Measurements from ENCODE around the gene TMCO1.

- no peak for TF ChIP-seq CTCF (conservative IDR thresholded peaks at IDR 0.05; ENCODE audit: low read depth, low read length)
- no peak for TF ChIP-seq EZH2 (IDR thresholded peaks at IDR 0.05; ENCODE audit: low read length, unreplicated experiment)
Observed at GRCh38 chr1:165712764-165713163, 55.9 kb downstream of the TMCO1 start.

All from PC-3 (cell line).